Measurements from ENCODE around the gene FAF1.

FAF1 gene

GRCh38 chr1:50471967-50472366, 488.1 kb downstream of the FAF1 start:
- DNase-seq: no peak

GRCh38 chr1:50462964-50463363, 497.1 kb downstream of the FAF1 start:
- DNase-seq: no peak

GRCh38 chr1:50458507-50458906, 501.6 kb downstream of the FAF1 start:
- DNase-seq: no peak

GRCh38 chr1:50454911-50455310, 505.2 kb downstream of the FAF1 start:
- no peak for DNase-seq

- no peak for DNase-seq
These were observed 506.8 kb downstream of the FAF1 start for GRCh38 chr1:50453266-50453665.

GRCh38 chr1:50452700-50453099, 507.4 kb downstream of the FAF1 start:
- DNase-seq: no peak

GRCh38 chr1:50450861-50451653, 509.0 kb downstream of the FAF1 start:
- no peak for DNase-seq

- DNase-seq: no peak
These were observed 512.1 kb downstream of the FAF1 start for GRCh38 chr1:50447961-50448360.

GRCh38 chr1:50441183-50441582, 518.9 kb downstream of the FAF1 start:
- no peak for DNase-seq

- no peak for DNase-seq
These were observed 521.1 kb downstream of the FAF1 start for GRCh38 chr1:50438945-50439344.

GRCh38 chr1:50436489-50436888, 523.6 kb downstream of the FAF1 start:
- DNase-seq: no peak

- DNase-seq: no peak
These were observed 530.1 kb downstream of the FAF1 start for GRCh38 chr1:50430010-50430405.

GRCh38 chr1:50427818-50428779, 532.0 kb downstream of the FAF1 start:
- DNase-seq: no peak

GRCh38 chr1:50427086-50427817, 532.8 kb downstream of the FAF1 start:
- DNase-seq: no peak

GRCh38 chr1:50426702-50427085, 533.4 kb downstream of the FAF1 start:
- DNase-seq: no peak

- DNase-seq: no peak
These were observed 533.9 kb downstream of the FAF1 start for GRCh38 chr1:50426108-50426700.

- DNase-seq: no peak
These were observed 534.5 kb downstream of the FAF1 start for GRCh38 chr1:50425376-50426107.

- DNase-seq: no peak
These were observed 535.1 kb downstream of the FAF1 start for GRCh38 chr1:50424884-50425375.

GRCh38 chr1:50424045-50424883, 535.8 kb downstream of the FAF1 start:
- DNase-seq: no peak

- DNase-seq: peak; percentile 78
These were observed 536.4 kb downstream of the FAF1 start for GRCh38 chr1:50423670-50424000.

Data from NCI-H2171 (cell line).